HepG2 (cell line): ENCODE results near the gene SYNJ2. TPM values are rescaled to one million over a fixed set of nuclear protein-coding genes. Genes with fewer than 3 reads are reported as not detected.

Experiments used
- GATAD1 ChIP-seq: IDR thresholded peaks from 2 replicates; pipeline ENCODE4 v1.6.1; 2016; ENCODE audit warnings: missing genetic modification reagents, missing compliant biosample characterization
- HOXA9 ChIP-seq: sonication (generic); formaldehyde crosslinking; IDR thresholded peaks from 2 replicates; pipeline ENCODE4 v1.8.1; 2022; ENCODE audit warnings: missing genetic modification reagents, mild to moderate bottlenecking, moderate library complexity, borderline replicate concordance
- KLF15 ChIP-seq: sonication (generic); formaldehyde crosslinking; IDR thresholded peaks from 2 replicates; pipeline ENCODE4 v1.8.1; 2023; ENCODE audit warnings: borderline replicate concordance, mild to moderate bottlenecking, inconsistent platforms, missing genetic modification reagents, mixed read lengths
- MYNN ChIP-seq: sonication (generic); formaldehyde crosslinking; IDR thresholded peaks from 2 replicates; pipeline ENCODE4 v1.4.0; 2020; ENCODE audit warnings: mild to moderate bottlenecking, low read depth, missing genetic modification reagents
- PHF5A ChIP-seq: IDR thresholded peaks from one replicate; pipeline ENCODE4 v1.6.1; 2018; ENCODE audit warnings: low read depth, missing genetic modification reagents; ENCODE audit not compliant: unreplicated experiment
- SMYD3 ChIP-seq: sonication (generic); formaldehyde crosslinking; IDR thresholded peaks from 2 replicates; pipeline ENCODE4 v1.8.1; 2023; ENCODE audit warnings: mild to moderate bottlenecking, missing genetic modification reagents
- SNAPC2 ChIP-seq: sonication (generic); formaldehyde crosslinking; IDR thresholded peaks from 2 replicates; pipeline ENCODE4 v1.8.1; 2022; ENCODE audit warnings: mild to moderate bottlenecking, missing genetic modification reagents
- WIZ ChIP-seq: sonication (generic); formaldehyde crosslinking; IDR thresholded peaks from 2 replicates; pipeline ENCODE4 v1.5.1; 2020; ENCODE audit warnings: mild to moderate bottlenecking, missing genetic modification reagents
- ZFP41 ChIP-seq: sonication (generic); formaldehyde crosslinking; IDR thresholded peaks from 2 replicates; pipeline ENCODE4 v1.4.0; 2020; ENCODE audit warnings: mild to moderate bottlenecking, missing genetic modification reagents, borderline replicate concordance
- ZNF24 ChIP-seq: fragments of 450-650 bp; IDR thresholded peaks from 2 replicates; pipeline ENCODE4 v1.6.1; 2017; ENCODE audit warnings: antibody characterized with exemption, mild to moderate bottlenecking
- ZSCAN22 ChIP-seq: sonication (generic); formaldehyde crosslinking; IDR thresholded peaks from 2 replicates; pipeline ENCODE4 v1.4.0; 2020; ENCODE audit warnings: mild to moderate bottlenecking, missing genetic modification reagents
- polyA plus RNA-seq, 8 experiments: library from polyadenylated mRNA; depleted of rRNA in 3 of 8; stranded (reverse) in 7 of 8; unstranded in 1 of 8; fragments of >200 nt; fragmentation: Illumina TruSeq in 4 of 8; extraction: Trizol in 4 of 8; gene quantifications; 2 replicates each; pipeline versions ENCODE4 v1.2.1 to v1.2.3, GENCODE V29; 2011 to 2016; ENCODE audit warnings: low read depth in 4 of 8, missing spikeins in 1 of 8, mixed read lengths in 1 of 8; ENCODE audit not compliant: insufficient read depth in 1 of 8
- total RNA-seq, 5 experiments: library from RNA; depleted of rRNA; stranded (reverse); fragments of >200 nt; fragmentation: Illumina TruSeq; extraction: Trizol; gene quantifications; 2 replicates each; pipeline ENCODE4 v1.2.3, GENCODE V29; 2016; ENCODE audit warnings: low read depth in 1 of 5
- TF ChIP-seq, protein P1 (sequence below): sonication (generic); formaldehyde crosslinking; IDR thresholded peaks from 2 replicates; pipeline ENCODE4 v1.5.1; 2020; ENCODE audit warnings: missing genetic modification reagents, mild to moderate bottlenecking, borderline replicate concordance
- TF ChIP-seq, protein P2 (sequence below): sonication (generic); IDR thresholded peaks from 2 replicates; pipeline ENCODE4 v1.6.1; 2016; ENCODE audit warnings: low read depth, borderline replicate concordance
- TF ChIP-seq, protein P3 (sequence below), 2 experiments: sonication (generic) in 1 of 2; formaldehyde crosslinking in 1 of 2; IDR thresholded peaks; 2 replicates each; pipeline versions ENCODE4 v1.5.1 to v1.6.1; 2011 to 2020; ENCODE audit warnings: borderline replicate concordance in 1 of 2, low read depth in 1 of 2, low read length in 1 of 2, mild to moderate bottlenecking in 1 of 2, missing genetic modification reagents in 1 of 2, moderate library complexity in 1 of 2
- TF ChIP-seq, protein P4 (sequence below): sonication (generic); formaldehyde crosslinking; conservative IDR thresholded peaks from 2 replicates; pipeline ENCODE4 v1.8.0; 2022; ENCODE audit warnings: mild to moderate bottlenecking, moderate library complexity, missing genetic modification reagents
- TF ChIP-seq, protein P5 (sequence below): IDR thresholded peaks from 2 replicates; pipeline ENCODE4 v1.6.1; 2016; ENCODE audit warnings: low read depth, borderline replicate concordance
- TF ChIP-seq, protein P6 (sequence below): sonication (generic); formaldehyde crosslinking; IDR thresholded peaks from 2 replicates; pipeline ENCODE4 v1.4.0; 2020; ENCODE audit warnings: missing genetic modification reagents, borderline replicate concordance

The SYNJ2 gene
- total and polyA plus RNA-seq, 2 of the 13 experiments (the other 11 are each of a cell fraction or from before 2014, with no cell fraction given) = 39.1 to 57.6 TPM

DNA sequence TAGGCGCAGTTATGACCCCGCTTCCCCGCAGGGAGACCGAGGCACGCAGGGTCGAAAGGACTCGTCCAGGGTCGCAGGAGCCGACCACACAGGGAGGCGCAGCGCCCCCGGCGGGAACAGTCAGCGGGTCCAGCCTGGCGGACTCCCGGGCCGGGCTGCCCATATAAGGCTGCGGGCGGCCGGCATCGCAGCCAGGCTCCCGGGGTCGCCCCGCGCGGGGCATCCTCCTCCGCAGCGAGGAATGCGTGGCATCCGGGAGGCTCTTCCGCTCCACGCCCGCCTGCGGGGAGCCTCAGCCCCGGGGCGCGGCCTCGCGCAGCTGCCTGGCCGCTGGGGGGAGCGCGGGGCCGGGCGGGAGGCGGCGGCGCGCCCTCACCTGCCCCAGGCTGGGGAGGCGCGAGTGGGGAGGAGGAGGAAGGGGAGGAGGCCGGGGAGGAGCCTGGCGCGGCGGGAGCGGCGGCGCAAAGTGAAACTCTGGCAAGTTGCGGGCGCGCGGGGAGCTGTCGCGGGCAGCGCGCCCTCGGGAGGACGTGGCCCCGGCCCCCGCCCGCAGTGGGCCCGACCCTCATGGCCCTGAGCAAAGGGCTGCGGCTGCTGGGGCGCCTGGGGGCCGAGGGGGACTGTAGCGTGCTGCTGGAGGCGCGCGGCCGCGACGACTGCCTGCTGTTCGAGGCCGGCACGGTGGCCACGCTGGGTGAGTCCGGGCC is at the start of gene SYNJ2 (continued):
- TF ChIP-seq, protein P1, sequence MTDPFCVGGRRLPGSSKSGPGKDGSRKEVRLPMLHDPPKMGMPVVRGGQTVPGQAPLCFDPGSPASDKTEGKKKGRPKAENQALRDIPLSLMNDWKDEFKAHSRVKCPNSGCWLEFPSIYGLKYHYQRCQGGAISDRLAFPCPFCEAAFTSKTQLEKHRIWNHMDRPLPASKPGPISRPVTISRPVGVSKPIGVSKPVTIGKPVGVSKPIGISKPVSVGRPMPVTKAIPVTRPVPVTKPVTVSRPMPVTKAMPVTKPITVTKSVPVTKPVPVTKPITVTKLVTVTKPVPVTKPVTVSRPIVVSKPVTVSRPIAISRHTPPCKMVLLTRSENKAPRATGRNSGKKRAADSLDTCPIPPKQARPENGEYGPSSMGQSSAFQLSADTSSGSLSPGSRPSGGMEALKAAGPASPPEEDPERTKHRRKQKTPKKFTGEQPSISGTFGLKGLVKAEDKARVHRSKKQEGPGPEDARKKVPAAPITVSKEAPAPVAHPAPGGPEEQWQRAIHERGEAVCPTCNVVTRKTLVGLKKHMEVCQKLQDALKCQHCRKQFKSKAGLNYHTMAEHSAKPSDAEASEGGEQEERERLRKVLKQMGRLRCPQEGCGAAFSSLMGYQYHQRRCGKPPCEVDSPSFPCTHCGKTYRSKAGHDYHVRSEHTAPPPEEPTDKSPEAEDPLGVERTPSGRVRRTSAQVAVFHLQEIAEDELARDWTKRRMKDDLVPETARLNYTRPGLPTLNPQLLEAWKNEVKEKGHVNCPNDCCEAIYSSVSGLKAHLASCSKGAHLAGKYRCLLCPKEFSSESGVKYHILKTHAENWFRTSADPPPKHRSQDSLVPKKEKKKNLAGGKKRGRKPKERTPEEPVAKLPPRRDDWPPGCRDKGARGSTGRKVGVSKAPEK (CRISPR knock-in tag) = no peak
- TF ChIP-seq ZSCAN22 (CRISPR knock-in tag) (0 out of 2 replicates have a peak, but pooled peaks have one; percentile 19), HOXA9 (CRISPR knock-in tag) (0 out of 2 replicates have a peak, but pooled peaks have one; percentile 23), PHF5A (CRISPR knock-in tag) (no peak), SMYD3 (CRISPR knock-in tag) (0 out of 2 replicates have a peak, but pooled peaks have one; percentile 28), MYNN (no peak), ZFP41 (CRISPR knock-in tag) (0 out of 2 replicates have a peak, but pooled peaks have one; percentile 48), SNAPC2 (CRISPR knock-in tag) (peak; percentile 48; the same call in 1 of the 2 replicates), GATAD1 (CRISPR knock-in tag) (no peak; the same call in 1 of the 2 replicates), WIZ (CRISPR knock-in tag) (no peak), KLF15 (no peak), ZNF24 (peak; percentile 32; the same call in 1 of the 2 replicates)
- TF ChIP-seq, protein P2, sequence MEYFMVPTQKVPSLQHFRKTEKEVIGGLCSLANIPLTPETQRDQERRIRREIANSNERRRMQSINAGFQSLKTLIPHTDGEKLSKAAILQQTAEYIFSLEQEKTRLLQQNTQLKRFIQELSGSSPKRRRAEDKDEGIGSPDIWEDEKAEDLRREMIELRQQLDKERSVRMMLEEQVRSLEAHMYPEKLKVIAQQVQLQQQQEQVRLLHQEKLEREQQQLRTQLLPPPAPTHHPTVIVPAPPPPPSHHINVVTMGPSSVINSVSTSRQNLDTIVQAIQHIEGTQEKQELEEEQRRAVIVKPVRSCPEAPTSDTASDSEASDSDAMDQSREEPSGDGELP = 0 out of 2 replicates have a peak, but pooled peaks have one; percentile 41
- TF ChIP-seq, protein P3, sequence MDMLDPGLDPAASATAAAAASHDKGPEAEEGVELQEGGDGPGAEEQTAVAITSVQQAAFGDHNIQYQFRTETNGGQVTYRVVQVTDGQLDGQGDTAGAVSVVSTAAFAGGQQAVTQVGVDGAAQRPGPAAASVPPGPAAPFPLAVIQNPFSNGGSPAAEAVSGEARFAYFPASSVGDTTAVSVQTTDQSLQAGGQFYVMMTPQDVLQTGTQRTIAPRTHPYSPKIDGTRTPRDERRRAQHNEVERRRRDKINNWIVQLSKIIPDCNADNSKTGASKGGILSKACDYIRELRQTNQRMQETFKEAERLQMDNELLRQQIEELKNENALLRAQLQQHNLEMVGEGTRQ (IDR thresholded peaks at IDR 0.05; ENCODE audit: low read depth, low read length) = no peak
- TF ChIP-seq, protein P3 (CRISPR knock-in tag; IDR thresholded peaks at IDR 0.05; ENCODE audit: borderline replicate concordance) = peak; percentile 88; the same call in 1 of the 2 replicates
- TF ChIP-seq, protein P4, sequence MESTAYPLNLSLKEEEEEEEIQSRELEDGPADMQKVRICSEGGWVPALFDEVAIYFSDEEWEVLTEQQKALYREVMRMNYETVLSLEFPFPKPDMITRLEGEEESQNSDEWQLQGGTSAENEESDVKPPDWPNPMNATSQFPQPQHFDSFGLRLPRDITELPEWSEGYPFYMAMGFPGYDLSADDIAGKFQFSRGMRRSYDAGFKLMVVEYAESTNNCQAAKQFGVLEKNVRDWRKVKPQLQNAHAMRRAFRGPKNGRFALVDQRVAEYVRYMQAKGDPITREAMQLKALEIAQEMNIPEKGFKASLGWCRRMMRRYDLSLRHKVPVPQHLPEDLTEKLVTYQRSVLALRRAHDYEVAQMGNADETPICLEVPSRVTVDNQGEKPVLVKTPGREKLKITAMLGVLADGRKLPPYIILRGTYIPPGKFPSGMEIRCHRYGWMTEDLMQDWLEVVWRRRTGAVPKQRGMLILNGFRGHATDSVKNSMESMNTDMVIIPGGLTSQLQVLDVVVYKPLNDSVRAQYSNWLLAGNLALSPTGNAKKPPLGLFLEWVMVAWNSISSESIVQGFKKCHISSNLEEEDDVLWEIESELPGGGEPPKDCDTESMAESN = peak; percentile 21; the same call in 1 of the 2 replicates
- TF ChIP-seq, protein P5, sequence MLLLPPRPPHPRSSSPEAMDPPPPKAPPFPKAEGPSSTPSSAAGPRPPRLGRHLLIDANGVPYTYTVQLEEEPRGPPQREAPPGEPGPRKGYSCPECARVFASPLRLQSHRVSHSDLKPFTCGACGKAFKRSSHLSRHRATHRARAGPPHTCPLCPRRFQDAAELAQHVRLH (CRISPR knock-in tag) = peak; percentile 63
- TF ChIP-seq, protein P6, sequence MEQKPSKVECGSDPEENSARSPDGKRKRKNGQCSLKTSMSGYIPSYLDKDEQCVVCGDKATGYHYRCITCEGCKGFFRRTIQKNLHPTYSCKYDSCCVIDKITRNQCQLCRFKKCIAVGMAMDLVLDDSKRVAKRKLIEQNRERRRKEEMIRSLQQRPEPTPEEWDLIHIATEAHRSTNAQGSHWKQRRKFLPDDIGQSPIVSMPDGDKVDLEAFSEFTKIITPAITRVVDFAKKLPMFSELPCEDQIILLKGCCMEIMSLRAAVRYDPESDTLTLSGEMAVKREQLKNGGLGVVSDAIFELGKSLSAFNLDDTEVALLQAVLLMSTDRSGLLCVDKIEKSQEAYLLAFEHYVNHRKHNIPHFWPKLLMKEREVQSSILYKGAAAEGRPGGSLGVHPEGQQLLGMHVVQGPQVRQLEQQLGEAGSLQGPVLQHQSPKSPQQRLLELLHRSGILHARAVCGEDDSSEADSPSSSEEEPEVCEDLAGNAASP (CRISPR knock-in tag) = no peak; the same call in none of the 2 replicates
